ENCODE measurements around the gene GGT1. TPM values are rescaled to one million over a fixed set of nuclear protein-coding genes. Genes with fewer than 3 reads are reported as not detected.
A peak's percentile ranks its signal among the peaks of the same experiment; 100 is the strongest.
"Not testable (repeated sequence)": the region's sequence is repeated elsewhere in the genome, so short reads cannot be mapped to it uniquely, and the experiment has no call there.

Gene GGT1
- total RNA-seq, result 1 to 10 TPM; 4.1 to 7.2 (median 5.9) TPM
- polyA plus RNA-seq, result 3.7 TPM
- long read RNA-seq, donor 1, partial matches to known transcripts, result 2 of 9 reads
- long read RNA-seq, donor 1, other reads (novel, unspliced or antisense), result 7 of 9 reads
- long read RNA-seq, donor 2, partial matches to known transcripts, result 1 of 5 reads
- long read RNA-seq, donor 2, other reads (novel, unspliced or antisense), result 3 of 5 reads
- long read RNA-seq, donor 3, partial matches to known transcripts, result 3 of 16 reads
- long read RNA-seq, donor 3, other reads (novel, unspliced or antisense), result 13 of 16 reads
- long read RNA-seq, donor 4, partial matches to known transcripts, result 0 of 1 reads
- long read RNA-seq, donor 4, other reads (novel, unspliced or antisense), result 1 of 1 reads

DNA sequence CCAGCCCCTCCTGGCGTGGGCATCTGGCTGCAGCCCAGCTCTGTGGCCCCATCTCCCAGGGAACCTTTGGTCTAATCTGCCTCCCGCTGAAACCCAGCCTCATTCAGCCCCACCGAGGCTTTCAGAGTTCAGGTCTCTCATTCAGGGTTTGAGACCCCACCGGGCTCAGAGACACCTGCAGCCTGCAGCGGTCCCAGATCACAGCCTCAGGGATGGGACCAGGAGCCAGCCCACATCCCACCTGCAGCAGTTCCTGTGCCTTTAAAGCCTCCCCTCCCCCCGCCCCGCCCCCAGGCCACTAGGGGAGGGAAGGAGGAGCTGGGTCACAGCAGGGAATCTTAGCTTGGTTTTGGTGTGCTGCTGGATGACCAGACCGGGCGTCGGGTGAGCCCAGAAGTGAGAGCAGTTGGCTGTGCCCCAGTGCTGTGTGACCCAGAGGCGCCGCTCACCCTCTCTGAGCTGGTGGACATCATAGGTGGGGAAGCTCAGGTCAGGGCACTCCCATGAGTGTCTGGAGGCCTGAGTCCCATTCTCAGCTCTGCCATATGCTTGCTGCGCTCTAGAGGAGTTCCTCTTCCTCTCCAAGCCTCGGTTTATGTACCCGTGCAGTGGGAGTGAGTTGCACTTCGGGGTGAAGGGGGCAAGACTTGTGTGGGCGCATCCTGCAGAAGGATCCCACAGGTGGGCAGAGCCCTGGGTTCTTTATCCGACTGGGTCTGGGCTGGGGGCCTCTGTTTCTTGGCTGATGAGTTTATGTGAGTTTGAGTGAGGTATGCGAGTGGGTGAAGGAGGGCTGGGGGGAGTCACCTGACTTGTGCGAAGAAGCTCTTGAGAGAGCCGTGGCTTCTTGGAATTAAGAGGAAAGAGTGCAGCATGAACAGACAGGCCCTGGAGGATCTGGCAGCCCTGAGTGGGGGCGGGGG lies at the start of gene GGT1:
GGT1 (plus strand) TSS at position 347 of the 923 bp plus-strand sequence. CDS start 7,889 bp downstream, outside the sequence.
- H3K4me3 ChIP-seq (ENCODE audit: low read length); intact Hi-C loops (cut with DNase I); H3K27ac ChIP-seq (ENCODE audit: low read length); H3K9me3 ChIP-seq (ENCODE audit: control insufficient read depth, low read length); H3K4me1 ChIP-seq (ENCODE audit: control insufficient read depth, insufficient read depth, low read length); H3K27me3 ChIP-seq (ENCODE audit: control insufficient read depth, insufficient read depth); ATAC-seq: not testable (repeated sequence)
- peak in 1 of 3 donors; percentile 67 for DNase-seq
- WGBS, result 70% methylated on average over 22 of the region's 22 CpGs

DNA sequence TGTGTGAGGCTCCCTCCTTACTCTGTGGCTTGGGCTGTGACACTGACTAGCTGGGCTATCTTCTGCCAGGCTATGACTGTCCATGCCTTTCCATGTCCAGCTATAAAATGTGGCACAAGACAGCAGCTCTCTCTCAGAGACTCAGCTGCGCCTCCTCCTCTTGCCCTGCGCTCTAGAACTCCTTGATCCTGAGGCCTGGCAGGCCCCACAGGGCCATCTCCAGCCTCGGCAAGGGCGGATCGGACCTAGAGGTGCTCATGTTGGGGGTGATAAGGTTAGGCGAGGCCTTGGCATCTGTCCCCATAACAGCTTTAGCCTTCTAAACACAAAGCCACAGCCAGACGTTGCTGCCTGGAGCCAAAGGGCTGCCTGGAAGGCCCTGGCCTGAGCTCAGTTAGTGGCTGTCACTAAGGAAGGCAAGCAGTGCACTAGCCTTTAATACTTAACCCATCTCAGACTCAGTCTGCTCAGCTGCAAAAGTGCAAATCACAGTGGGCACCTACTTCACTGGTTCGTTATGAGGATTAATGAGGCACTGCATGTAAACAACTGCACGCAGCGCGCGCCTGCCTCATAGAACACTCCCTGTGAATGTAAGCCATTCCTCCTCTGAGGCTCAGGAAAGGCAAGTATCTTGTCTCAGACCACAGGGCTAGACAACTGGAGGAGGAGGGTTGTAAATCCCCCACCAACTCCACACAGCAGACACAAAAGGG lies 49.2 kb upstream of the GGT1 start:
- Histone ChIP-seq H3K4me3 (ENCODE audit: low read length) (peak overlapping the region; percentile 71), H3K27ac (ENCODE audit: low read length) (peak overlapping the region; percentile 84), H3K9me3 (ENCODE audit: control insufficient read depth, low read length) (no peaks in the 10 kb centered on the region), H3K4me1 (ENCODE audit: control insufficient read depth, insufficient read depth, low read length) (peaks cover 29% of the 10 kb centered on the region), H3K27me3 (ENCODE audit: control insufficient read depth, insufficient read depth) (no peaks in the 10 kb centered on the region)
- 34% methylated on average over 12 of the region's 12 CpGs for WGBS
- ATAC-seq (no peak), DNase-seq (peak in 1 of 3 donors; percentile 65)
- intact Hi-C loops (cut with DNase I), result no loop called here

DNA sequence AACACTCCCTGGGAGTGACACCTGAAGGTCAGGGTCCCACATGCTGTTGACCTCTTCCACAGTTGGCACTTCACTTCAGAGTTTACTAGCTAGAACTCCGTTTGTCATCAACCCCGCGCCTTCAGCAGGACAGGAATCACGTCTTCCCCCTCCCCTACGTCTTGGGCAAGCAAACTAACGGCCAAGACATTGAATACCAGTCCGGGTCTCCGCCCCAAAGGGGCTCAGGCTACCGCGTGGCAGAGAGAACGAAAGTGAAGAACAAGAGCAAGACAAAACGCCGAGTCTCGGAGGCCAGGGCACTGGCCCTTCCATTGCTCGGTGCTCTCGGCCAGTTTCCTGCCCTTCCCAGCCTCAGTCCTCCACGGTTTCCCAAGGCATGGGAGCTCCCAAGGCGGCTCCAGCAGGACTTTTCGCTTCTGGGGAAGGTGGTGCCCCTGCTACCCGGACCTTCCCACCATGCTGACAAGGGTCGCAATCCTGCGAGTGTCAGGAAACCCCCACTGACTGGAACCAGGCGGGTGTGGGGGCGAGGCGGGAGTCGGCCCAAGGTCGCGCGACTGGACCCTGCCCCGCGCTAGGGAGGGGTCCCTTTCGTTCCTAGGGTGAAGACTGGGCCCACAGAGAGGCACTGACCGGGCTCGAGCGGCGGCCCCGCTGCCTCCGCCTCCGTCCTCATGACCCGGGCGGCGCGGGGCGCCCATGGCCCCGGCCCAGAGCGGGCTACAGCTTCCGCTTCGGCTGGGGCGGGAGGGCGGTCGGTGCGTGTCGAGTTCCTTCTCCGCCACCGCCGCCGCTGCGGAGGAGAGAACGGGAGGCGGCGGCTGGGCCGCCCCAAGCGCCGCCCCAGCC lies 48.5 kb upstream of the GGT1 start, which contains the start of gene GUCD1:
GUCD1 (minus strand) TSS at position 826 of the 852 bp plus-strand sequence; CDS start at position 679, 147 bp downstream.
- intact Hi-C loops (cut with DNase I), result no loop called here
- Histone ChIP-seq H3K27ac (ENCODE audit: low read length) (peak within 1 kb of the TSS; percentile 100), H3K27me3 (ENCODE audit: control insufficient read depth, insufficient read depth) (no peaks in the 10 kb centered on the region), H3K9me3 (ENCODE audit: control insufficient read depth, low read length) (no peaks in the 10 kb centered on the region), H3K4me1 (ENCODE audit: control insufficient read depth, insufficient read depth, low read length) (peaks cover 29% of the 10 kb centered on the region), H3K4me3 (ENCODE audit: low read length) (peak within 1 kb of the TSS; percentile 98)
- ATAC-seq (peak in 1 of 2 donors; percentile 2), DNase-seq (peak in 1 of 3 donors; percentile 62)
- WGBS, result under 1% methylated on average over 64 of the region's 64 CpGs

DNA sequence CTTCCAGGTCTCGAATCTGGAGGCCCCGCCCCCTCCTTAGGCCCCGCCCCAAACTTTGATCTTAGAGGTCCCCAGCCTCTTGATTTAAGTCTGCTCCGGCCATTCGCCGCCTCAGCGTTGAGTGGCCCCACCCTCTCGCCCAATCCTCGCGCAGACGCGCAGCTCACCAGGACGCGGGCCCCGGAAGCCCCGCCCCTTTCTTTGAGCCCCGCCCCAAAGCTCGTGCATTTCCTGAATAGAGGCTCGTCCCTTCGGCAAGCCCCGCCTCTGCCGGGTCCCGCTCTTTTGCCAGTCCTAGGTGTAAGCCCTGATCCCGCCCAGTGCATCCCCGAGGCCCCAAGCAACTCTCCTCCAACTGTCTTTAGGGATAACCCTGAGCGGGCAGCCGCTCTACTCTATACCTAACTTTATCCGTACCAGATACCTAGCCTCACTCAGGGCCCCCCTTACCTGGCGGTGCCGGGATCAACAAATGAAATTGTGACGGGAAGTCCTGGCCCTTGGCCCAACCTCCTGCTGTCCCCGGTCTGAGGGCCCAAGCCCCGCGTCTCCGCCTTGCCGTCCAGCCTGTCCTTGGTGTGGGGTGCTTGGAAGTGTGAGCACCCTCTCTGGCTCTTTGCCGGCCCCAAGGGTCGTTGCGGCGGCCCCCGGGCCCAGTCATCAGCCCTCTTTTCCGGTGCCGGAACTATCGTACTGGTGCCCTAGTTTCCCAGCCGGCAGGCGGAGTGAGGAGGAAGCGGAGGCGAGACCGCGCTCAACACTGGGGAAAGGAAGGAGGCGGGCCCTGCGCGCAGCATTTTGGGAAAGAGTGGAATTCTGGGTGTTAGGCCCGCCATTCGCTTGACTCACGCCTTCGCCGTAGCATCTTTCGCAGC lies 47.6 kb upstream of the GGT1 start, which contains the start of gene SNRPD3:
SNRPD3 (plus strand) TSS at position 835 of the 875 bp plus-strand sequence. CDS start 1,676 bp downstream, outside the sequence.
- WGBS, result under 1% methylated on average over 59 of the region's 59 CpGs
- H3K27ac ChIP-seq (ENCODE audit: low read length), result peak within 1 kb of the TSS; percentile 100
- peak within 1 kb of the TSS; percentile 98 for H3K4me3 ChIP-seq (ENCODE audit: low read length)
- no peaks in the 10 kb centered on the region for H3K9me3 ChIP-seq (ENCODE audit: control insufficient read depth, low read length)
- H3K27me3 ChIP-seq (ENCODE audit: control insufficient read depth, insufficient read depth), result no peaks in the 10 kb centered on the region
- ATAC-seq (peak; percentile 94 to 95), DNase-seq (peak; percentile 100)
- intact Hi-C loops (cut with DNase I), result no loop called here
- H3K4me1 ChIP-seq (ENCODE audit: control insufficient read depth, insufficient read depth, low read length), result peaks cover 24% of the 10 kb centered on the region

DNA sequence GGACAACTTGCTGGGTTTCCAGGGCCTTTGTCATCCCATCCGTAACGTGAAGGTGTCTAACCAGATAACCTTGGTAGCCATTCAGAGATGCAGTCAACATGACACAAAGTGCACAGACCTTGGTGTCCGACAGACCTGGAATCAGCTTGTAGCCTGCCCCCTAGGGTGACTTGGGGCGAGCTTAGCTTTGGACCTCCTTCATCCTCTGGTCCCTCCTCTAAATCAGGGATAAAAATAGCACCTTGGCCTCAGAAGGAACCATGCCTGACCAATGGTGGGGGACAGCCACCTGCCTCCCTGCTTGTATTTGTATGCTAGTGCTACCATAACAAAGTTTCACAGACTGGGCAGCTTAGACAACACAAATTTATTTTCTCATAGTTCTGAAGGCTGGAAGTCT lies 43.5 kb upstream of the GGT1 start:
- no peaks in the 10 kb centered on the region for H3K9me3 ChIP-seq (ENCODE audit: control insufficient read depth, low read length)
- peak overlapping the region; percentile 21 for H3K27ac ChIP-seq (ENCODE audit: low read length)
- peaks cover 15% of the 10 kb centered on the region for H3K4me1 ChIP-seq (ENCODE audit: control insufficient read depth, insufficient read depth, low read length)
- WGBS, result 48% methylated on average over 4 of the region's 4 CpGs
- intact Hi-C loops (cut with DNase I), result no loop called here
- ATAC-seq (no peak), DNase-seq (no peak)
- no peaks in the 10 kb centered on the region for H3K27me3 ChIP-seq (ENCODE audit: control insufficient read depth, insufficient read depth)
- H3K4me3 ChIP-seq (ENCODE audit: low read length), result no peak overlapping the region

DNA sequence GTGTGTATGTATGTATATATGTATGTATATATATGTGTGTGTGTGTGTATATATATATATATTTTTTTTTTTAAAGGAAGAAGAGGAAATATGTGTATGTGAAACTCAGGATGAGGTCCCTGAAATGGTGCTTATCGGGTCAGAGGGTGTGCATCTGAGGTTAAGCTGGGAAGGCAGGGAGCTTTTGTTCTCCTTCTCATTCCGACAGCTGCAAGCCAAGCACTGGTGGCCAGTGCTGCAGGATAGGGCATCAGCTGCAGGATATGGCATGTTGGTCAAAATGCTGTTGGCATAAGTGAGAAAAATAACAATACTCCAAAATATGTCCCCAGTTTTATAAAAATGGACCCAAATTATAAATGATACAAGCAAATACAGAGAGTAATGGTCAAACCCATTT lies 39.7 kb upstream of the GGT1 start:
- Histone ChIP-seq H3K9me3 (ENCODE audit: control insufficient read depth, low read length) (no peaks in the 10 kb centered on the region), H3K27ac (ENCODE audit: low read length) (no peak overlapping the region), H3K4me1 (ENCODE audit: control insufficient read depth, insufficient read depth, low read length) (peaks cover 10% of the 10 kb centered on the region), H3K27me3 (ENCODE audit: control insufficient read depth, insufficient read depth) (no peaks in the 10 kb centered on the region), H3K4me3 (ENCODE audit: low read length) (no peak overlapping the region)
- no peak for ATAC-seq
- 77% methylated on average over 2 of the region's 2 CpGs for WGBS
- intact Hi-C loops (cut with DNase I), result no loop called here
- no peak for DNase-seq

DNA sequence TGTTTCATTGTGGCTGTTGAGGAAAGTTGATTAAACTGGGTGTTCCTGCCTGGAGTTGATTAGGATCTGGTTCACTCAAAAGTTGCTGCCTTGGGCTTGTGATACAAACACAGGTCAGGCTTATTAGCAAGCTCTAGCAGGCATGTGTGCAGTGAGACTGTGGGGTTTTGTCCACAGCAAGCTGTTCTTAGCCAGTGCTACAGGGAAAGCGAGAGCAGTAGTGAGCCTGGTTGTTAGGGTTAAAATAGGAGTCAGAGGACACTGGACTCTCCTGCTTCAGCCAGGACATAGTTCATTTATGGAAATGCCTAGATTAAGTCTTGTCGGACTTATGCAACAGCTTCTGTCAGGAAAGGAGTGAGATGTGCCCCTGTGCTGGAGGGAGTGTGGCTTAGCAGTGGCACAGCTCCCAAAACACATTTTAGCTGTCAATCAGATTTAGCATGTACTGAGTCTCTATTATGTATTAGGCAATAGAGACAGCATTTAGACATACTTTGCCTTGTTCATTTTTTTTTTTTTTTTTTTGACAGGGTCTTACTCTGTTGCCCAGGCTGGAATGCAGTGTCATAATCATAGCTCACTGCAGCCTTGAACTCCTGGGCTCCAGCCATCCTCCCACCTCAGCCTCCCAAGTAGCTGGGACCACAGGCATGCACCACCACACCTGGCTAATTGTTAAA lies 38.5 kb upstream of the GGT1 start:
- H3K4me1 ChIP-seq (ENCODE audit: control insufficient read depth, insufficient read depth, low read length), result peaks cover 8% of the 10 kb centered on the region
- no peaks in the 10 kb centered on the region for H3K27me3 ChIP-seq (ENCODE audit: control insufficient read depth, insufficient read depth)
- H3K9me3 ChIP-seq (ENCODE audit: control insufficient read depth, low read length), result no peaks in the 10 kb centered on the region
- ATAC-seq, result peak; percentile 78 to 83
- H3K27ac ChIP-seq (ENCODE audit: low read length), result peak overlapping the region; percentile 97
- 45% methylated on average over 2 of the region's 2 CpGs for WGBS
- H3K4me3 ChIP-seq (ENCODE audit: low read length), result no peak overlapping the region
- intact Hi-C loops (cut with DNase I), result no loop called here
- DNase-seq, result peak in 1 of 3 donors; percentile 54

DNA sequence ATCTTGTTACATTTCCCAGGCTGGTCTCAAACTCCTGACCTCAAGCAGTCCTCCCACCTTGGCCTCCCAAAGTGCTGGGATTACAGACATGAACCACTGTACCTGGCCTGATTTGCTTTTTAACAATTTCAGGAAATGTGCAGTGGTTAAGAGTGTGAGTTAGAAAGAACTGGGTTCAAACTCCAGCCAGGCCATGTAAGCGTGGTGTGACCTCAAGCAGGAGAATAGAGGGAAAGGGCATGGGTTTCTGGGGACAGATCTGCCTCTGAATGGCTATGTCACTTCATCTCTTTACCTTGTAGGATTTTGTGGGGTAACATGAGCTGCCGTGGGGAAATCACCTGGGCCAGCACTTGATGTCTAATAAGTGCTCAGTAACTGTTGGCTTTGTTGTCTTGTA lies 37.9 kb upstream of the GGT1 start:
- DNase-seq (no peak), ATAC-seq (no peak)
- Histone ChIP-seq H3K27ac (ENCODE audit: low read length) (peak overlapping the region; percentile 33), H3K27me3 (ENCODE audit: control insufficient read depth, insufficient read depth) (no peaks in the 10 kb centered on the region), H3K4me3 (ENCODE audit: low read length) (no peak overlapping the region), H3K4me1 (ENCODE audit: control insufficient read depth, insufficient read depth, low read length) (peaks cover 7% of the 10 kb centered on the region), H3K9me3 (ENCODE audit: control insufficient read depth, low read length) (no peaks in the 10 kb centered on the region)
- WGBS, result 81% methylated on average over 2 of the region's 2 CpGs
- intact Hi-C loops (cut with DNase I), result no loop called here

All from right cardiac atrium (tissue), 5 donors.